ENCODE measurements around the gene IL10RB. TPM values are rescaled to one million over a fixed set of nuclear protein-coding genes. Genes with fewer than 3 reads are reported as not detected.

Gene IL10RB
- total RNA-seq, 1 experiment from 2014 or later = 3.1 TPM

DNA sequence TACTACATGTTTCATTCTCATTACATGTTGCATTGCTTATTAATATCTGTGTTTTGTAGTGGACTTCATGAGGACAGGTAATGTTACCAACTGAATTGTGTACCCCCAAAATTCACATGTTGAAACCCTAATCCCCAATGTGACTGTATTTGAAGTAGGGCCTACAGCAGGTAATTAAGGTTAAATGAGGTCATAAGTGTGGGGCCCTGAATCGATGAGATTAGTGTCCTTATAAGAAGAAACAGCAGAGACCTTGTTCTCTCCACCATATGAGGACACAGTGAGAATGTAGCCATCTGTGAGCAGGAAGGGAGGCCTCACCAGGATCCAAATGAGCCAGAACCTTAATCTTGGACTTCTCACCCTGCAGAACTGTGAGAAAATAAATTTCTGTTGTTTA, 43.6 kb downstream of the IL10RB start:
- no peak overlapping the region for H4K5ac ChIP-seq (ENCODE audit: insufficient read length, low read depth, low read length)
- H2BK12ac ChIP-seq (ENCODE audit: insufficient read length, low read depth, low read length) = no peak overlapping the region
- DNase-seq = no peak
- no peaks in the 10 kb centered on the region for H3K4me1 Mint-ChIP-seq
- no peak overlapping the region for H2BK15ac ChIP-seq (ENCODE audit: low read depth, low read length)
- no peak overlapping the region for H3K4ac ChIP-seq (ENCODE audit: low read depth, low read length)
- no peaks in the 10 kb centered on the region for H3K4me1 ChIP-seq (ENCODE audit: insufficient read depth, low read length)
- H3K27ac ChIP-seq (ENCODE audit: insufficient read length, low read depth, low read length) = no peak overlapping the region
- H3K36me3 Mint-ChIP-seq (ENCODE audit: insufficient read depth in 1 of 3, low read depth in 3 of 3) = no peaks in the 10 kb centered on the region
- peaks cover 0 to 2% of the 10 kb centered on the region in 2 experiments; a peak in 1 of 5 replicates for H3K9me3 Mint-ChIP-seq
- H3K79me2 ChIP-seq (ENCODE audit: insufficient read depth, low read length) = no peaks in the 10 kb centered on the region
- H2BK120ac ChIP-seq (ENCODE audit: low read depth, low read length, poor library complexity, severe bottlenecking) = no peak overlapping the region
- no peak overlapping the region for H2BK5ac ChIP-seq (ENCODE audit: insufficient read length, low read length)
- H2AK5ac ChIP-seq (ENCODE audit: insufficient read length, low read length) = no peak overlapping the region
- WGBS (ENCODE audit: extremely low coverage, insufficient read length, low lambda C conversion rate) = no CpG with 5 or more reads among the region's 1 CpG
- H3K79me1 ChIP-seq (ENCODE audit: insufficient read depth, low read depth, low read length, poor library complexity, severe bottlenecking) = no peaks in the 10 kb centered on the region
- H3K23me2 ChIP-seq (ENCODE audit: insufficient read length, low read depth, low read length, poor library complexity, severe bottlenecking) = no peaks in the 10 kb centered on the region
- no peak for TF ChIP-seq CTCF (conservative IDR thresholded peaks at IDR 0.05)
- H4K91ac ChIP-seq (ENCODE audit: insufficient read length, low read depth, low read length) = no peak overlapping the region
- H3K27ac Mint-ChIP-seq = no peak overlapping the region
- no peaks in the 10 kb centered on the region for H3K9me3 ChIP-seq (ENCODE audit: control insufficient read depth, low read depth, low read length)
- no peak overlapping the region for H3K56ac ChIP-seq (ENCODE audit: insufficient read length, low read depth, low read length)
- H3K14ac ChIP-seq (ENCODE audit: insufficient read depth, low read length) = no peak overlapping the region
- no peaks in the 10 kb centered on the region for H4K20me1 ChIP-seq (ENCODE audit: control insufficient read depth, insufficient read depth, insufficient read length)
- no peak overlapping the region for H2AFZ ChIP-seq (ENCODE audit: low read length)
- peaks cover 3% of the 10 kb centered on the region; the same call in 1 of the 2 replicates for H3K27me3 Mint-ChIP-seq (ENCODE audit: low read depth)
- H3K9ac ChIP-seq (ENCODE audit: extremely low read depth, insufficient read length, low read length) = no peak overlapping the region
- no peak overlapping the region for H3K4me2 ChIP-seq (ENCODE audit: insufficient read depth, insufficient read length, low read length)
- H4K8ac ChIP-seq (replicated peaks; ENCODE audit: insufficient read length, low read depth, low read length) = no peak overlapping the region
- no peaks in the 10 kb centered on the region for H3K27me3 ChIP-seq (ENCODE audit: insufficient read depth, low read length)
- no peak overlapping the region for H3K4me3 Mint-ChIP-seq
- no peak overlapping the region for H2BK20ac ChIP-seq (ENCODE audit: low read depth, low read length, poor library complexity, severe bottlenecking)
- no peak overlapping the region for H3K18ac ChIP-seq (ENCODE audit: insufficient read length, low read depth, low read length)
- no peak overlapping the region for H3K23ac ChIP-seq (ENCODE audit: insufficient read length, low read depth, low read length)
- no peak overlapping the region for H3T11ph ChIP-seq (ENCODE audit: low read length)

Data from H9 (cell line).